ENCODE data around the gene C1orf116.
A peak's percentile ranks its signal among the peaks of the same experiment; 100 is the strongest.

Gene C1orf116

DNA sequence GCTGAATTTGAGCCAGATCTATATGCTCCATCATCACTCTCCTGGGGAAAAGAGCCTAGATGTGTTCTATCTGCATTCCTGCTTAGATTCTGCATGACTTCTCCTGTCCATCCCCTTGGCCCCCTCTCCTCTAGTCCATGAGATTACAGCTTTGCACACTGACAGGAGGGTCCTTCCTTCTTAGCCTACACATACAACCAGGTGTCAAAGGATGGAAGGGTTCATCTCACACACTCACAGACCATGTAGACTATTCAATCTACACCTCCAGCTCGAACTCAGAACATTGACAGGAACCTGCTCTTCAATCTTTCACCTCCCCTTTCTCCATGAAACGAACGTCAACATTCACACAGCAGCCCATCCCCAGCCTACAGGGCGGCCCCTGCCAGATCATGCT lies 13.8 kb downstream of the C1orf116 start:
- no peak for DNase-seq

DNA sequence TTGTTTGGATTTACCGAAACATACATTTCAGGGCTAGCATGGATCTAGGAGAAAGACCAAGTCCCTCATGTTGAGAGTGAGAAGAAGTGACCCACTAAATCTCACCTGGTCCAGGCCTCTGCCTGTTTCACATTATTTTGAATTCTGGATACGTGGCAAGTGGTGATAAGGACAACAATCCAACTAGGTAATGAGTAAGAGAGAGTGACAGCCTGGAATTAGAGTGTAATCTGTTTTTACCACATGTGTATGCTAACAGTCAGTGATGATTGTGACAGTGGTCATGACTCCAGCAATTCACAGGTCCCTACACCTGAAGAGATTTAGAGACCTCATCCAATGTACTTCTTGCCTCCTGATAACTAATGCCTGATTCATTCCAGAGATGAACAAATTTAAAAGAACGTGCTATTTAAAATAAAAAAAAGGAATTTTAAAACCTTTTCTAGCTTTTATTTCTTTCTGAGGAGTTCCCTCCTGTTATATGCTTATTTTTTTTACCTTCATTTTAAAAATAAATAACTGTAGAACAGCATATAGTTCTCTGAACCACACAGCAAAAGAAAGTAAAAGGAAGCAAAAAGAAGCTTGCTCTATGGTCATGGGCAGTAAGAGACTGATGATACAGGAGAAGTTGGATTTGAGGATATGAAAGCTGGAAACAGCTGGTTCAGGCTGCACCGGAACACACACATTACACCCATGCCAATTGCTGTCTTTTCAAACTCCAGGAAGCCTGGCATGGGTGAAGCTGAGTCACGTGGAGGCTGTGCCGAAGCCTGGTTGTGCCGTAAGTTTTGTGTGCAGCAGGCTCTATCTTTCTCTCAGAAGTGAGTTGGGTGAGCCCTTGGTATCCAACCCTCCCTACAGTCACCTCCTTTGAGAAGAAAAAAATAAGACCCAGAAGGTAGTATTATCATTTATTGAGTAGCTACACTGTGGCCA lies 14.7 kb downstream of the C1orf116 start:
- DNase-seq = peak; percentile 79

DNA sequence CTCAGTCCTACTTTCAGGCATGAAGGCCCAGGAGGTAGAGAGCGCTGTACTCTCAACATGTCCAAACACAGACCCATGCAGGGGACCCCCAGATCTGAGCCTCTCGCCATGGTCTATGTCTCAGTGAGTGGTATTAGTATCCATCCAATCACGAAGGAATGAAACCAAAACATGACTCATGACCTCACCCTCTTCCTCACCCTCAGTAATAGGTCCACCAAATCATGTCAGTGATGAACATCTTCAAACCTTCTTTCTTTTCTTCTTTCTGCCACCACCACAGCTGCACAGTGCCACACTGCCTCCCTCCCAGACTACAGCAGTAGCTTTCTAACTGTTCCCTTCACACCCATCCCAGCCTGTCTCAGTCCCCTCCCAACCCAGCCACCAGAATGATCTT lies 16.8 kb downstream of the C1orf116 start:
- no peak for DNase-seq

DNA sequence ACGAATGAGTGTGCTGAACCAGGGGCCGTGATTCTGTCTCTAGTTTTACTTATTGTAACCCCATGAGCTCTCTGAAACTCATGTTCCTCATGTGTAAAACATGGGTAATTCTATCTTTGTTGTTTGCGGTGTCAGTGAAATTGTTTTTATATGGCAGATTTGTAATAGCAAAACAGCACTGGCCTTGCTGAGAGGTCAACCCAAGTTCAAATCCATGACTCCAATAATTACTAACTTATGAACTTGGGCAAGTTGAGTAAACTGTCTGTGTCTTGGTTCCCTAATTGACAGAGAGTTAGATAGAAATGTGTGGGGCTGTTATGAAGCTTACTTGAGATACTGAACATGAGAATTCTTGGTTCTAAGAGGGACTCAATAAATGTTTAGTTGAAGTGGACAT lies 17.8 kb downstream of the C1orf116 start:
- DNase-seq = peak; percentile 44

DNA sequence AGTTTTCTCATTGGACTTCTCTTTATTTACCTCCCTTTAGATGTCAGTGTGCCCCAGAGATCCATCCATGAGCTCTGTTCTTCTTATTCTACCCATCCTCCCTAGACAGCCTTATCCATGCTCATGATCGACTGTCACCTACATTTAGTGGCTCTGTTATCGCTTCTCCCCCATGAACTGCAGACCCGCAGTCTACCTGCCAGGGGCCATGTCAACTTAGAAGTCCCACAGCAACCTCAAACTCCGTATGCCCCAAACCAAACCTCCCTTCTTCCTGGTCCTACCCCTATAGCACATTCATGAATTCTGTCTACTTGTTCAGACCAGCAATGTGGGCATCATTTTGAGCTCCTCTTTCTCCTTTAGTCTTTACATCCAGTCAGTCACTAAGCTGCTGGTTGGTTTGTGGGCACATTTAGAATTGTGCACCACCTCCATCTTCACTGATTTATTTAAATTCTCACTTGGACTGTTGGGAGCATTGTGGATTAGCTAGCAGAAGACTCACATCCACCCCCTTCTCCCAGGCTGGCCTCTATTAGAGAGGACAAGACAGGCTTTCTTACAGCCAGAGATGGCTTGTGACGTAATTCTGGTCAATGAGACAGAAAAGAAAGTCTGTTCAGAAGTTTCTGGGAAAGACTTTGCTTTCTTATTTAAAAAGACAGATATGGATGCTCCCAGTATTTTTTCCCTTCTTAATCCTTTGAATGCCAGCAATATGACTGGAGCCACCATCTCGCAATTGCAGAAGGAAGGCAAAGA lies 19.1 kb downstream of the C1orf116 start:
- DNase-seq = no peak

DNA sequence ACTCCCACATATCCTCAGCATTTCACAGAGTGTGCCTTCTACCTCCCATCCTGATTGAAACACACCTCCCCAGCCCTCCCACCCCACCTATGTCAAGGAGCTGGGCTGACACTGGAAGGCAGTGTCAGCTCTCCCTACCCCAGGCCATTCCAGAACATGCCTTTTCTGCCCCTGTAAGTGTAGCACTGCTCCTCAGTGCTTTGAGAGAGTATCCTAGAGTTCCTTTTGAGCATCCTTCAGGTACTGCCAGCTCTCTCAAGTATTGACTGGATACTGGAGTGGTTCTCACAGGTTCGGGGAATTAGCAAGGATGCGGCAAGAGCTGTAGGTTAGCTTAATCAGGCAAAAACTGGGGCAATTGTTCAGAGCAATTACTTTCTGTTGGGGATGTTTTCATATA lies 21.8 kb downstream of the C1orf116 start:
- no peak for DNase-seq

DNA sequence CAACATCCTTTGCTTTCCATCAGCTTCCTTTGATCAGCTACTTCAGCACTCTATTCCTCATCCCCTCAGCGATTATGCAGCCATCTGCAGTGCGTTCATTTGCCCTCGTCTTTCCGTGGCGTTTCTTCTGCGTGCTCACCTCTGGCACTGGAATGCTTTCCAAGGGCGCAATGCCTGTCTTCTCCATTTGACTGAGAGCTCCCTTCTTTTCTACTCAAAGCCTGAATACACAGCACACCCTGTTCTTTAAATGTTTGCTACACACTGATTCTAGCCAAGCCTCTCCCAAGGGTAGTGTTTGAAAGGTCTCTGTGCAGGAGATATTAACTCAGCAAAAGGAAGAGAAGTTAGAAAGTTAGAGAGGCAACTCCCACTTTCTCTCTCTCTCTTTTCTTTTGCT lies 22.6 kb downstream of the C1orf116 start:
- DNase-seq = no peak

DNA sequence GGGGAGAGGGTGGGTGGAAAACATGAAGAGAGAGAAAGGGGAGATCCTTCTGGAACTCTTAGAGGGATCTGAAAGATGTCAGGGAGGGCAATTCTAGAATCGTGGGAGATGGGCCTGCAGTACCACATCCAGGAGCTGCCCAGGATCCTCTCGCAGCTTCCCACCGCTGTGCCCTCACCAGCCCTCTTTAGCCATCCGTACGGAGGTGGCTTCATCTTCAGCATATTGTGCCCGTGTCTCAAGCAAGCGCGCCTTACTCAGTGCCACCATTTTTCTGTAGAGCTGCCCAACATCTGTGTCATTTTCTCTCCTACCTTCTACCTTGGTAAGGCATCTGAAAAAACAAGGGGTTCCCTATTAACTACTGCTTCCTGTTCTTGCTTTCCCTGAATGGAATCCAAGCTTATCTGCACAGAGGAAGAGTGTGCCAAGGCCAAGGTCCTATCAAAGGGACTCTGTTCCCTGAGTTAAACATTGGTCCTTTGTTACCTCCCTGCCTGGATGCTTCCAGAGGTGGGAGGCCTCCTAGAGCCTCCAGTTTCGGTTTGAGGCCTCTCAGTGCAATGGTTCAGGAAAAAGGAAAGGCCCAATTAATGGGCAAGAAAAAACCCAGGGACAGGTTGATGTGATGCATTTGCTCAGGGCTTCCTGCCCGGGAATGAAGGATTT lies 23.2 kb downstream of the C1orf116 start:
- no peak for DNase-seq

DNA sequence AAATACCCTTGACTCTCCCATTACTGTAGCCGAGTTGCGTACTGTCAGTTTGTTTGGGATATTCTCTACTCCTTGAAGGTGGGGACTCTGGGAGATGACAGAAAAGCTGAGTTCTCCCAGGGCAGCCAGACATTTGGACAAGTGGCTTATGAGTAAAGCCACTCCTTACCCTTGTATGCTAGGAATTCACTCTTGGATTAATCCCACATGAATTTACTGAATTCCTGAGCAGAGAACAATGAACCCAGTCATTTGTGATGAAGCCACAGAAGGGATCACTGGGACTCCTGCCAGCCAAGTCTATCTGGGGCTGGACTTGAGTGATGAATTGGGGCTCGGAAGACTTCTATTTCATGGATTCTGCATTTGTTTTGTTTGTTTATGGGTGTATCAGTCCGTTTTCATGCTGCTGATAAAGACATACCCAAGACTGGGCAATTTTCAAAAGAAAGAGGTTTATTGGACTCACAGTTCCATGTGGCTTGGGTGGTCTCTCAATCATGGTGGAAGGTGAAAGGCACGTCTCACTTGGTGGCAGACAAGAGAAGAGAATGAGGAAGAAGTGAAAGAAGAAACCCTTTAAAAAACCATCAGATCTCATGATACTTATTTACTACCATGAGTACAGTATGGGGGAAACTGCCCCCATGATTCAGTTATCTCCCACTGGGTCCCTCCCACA lies 25.1 kb downstream of the C1orf116 start:
- no peak for DNase-seq

DNA sequence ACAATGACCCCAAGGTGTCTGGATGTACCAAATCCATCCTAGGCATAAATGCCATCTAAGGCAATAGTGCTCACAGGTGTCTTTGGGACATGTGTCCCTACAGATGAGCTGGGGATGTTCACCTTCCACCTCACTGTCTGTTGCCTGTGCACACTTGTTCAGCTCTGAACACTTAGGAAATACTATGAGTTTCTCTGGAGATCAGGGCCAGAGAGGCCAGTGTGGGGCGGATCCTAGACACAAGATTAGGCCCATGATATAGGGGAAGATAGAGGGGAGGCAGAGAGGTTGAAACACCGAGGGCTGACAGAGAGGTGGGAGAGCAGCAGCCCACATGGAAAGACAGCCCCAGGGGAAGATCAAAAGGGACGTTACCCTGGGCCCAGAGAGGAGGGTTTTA lies 25.6 kb downstream of the C1orf116 start:
- DNase-seq = no peak

DNA sequence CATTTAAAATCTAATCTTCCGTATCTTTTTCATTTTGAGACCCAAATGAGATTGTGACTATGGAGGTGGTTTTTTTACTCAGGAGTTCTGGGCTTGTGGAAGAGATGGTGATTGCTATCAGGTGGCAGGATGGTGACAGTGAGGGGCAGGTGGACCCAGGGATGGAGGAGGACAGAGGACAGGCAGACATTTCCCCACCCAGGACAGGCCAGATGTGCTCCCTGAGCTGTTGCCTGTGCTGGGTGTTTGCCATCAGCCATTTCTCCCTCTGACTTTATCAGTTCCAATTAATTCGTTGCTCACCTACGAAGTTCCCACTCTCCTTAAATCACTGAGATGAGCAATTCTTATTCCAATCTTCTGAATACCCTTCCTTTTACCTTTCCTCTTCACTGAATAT lies 26.5 kb downstream of the C1orf116 start:
- no peak for DNase-seq

DNA sequence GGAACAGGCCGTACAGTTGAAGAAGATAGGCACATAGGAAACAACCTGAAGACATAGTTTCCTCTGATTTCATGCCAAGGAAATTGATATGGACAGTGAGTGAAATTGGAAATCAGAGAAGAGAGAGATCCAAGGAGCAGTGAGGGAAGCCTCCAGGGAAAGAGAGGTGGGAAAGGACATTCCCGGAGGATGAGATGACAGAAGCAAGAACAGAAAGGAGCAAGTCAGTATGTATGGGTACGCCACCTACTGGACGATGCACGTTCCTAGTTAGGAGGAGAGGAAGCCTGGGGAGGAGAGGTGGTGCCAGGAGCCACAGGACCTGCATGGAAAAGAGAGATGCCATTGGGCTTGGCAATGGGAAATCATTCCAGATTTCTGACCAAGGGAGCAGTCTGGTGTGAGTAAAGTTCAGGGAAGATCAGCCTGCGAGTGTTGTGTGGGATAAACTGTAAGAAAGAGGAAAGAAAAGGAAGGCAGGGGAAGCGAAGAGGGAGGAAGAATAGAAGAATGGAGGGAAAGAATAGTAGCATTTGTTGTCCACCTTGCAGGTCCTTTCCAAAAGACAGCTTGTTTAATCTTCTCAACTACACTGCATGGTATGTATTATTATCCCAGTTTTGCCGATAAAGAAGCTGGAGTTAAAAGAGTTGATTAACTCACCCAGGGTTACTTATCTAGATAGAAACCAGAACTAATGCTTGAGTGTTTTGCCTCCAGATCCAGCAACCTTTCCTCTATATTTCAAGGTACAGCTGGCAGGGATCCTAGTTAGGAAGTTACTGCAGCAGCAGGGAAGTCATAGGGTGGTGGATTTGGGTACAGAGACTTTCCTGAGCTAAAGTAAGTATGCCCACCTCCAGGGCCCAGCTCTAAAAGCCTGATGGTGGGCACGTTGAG lies 27.4 kb downstream of the C1orf116 start:
- peak; percentile 57 for DNase-seq

DNA sequence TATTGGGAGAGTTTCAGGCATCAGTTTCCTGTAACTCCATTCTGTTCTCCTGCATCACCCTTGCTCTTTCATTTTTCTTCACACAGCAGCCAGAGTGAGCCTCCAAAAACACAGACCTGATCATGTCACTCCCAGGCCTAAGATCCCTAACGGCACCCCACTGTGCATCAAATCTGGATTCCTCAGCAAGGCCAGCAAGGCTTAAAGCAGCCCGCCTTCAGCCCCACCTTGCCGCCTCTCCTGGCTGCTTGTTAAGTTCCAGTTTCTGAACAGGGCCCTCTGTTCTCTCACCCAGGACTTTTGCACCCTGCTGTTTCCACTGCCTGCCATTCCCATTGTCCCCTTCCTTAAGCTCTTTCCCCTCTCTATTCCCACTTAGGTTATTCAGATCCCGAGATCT lies 29.3 kb downstream of the C1orf116 start:
- no peak for DNase-seq

DNA sequence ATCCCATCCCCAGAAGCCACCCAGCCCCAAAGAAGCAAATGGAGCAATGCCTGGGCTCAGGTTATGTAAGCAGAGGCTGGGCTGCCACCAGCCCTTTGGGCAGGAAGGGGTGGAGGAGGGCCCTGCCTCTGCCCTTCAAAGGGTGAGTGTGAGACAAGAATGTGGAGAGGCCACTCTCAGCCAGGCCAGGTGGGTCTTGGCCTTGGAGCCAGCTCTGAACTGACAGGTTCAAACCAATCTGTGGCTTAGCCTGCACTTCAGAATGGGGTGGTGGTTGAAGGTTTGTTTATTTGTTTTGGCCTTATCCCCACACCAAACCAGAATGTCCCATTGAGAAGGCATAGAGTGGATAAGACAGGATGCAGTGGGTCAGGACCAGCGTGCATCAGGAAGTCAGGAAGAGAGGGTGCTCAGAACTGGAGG lies 29.8 kb downstream of the C1orf116 start:
- DNase-seq = no peak

DNA sequence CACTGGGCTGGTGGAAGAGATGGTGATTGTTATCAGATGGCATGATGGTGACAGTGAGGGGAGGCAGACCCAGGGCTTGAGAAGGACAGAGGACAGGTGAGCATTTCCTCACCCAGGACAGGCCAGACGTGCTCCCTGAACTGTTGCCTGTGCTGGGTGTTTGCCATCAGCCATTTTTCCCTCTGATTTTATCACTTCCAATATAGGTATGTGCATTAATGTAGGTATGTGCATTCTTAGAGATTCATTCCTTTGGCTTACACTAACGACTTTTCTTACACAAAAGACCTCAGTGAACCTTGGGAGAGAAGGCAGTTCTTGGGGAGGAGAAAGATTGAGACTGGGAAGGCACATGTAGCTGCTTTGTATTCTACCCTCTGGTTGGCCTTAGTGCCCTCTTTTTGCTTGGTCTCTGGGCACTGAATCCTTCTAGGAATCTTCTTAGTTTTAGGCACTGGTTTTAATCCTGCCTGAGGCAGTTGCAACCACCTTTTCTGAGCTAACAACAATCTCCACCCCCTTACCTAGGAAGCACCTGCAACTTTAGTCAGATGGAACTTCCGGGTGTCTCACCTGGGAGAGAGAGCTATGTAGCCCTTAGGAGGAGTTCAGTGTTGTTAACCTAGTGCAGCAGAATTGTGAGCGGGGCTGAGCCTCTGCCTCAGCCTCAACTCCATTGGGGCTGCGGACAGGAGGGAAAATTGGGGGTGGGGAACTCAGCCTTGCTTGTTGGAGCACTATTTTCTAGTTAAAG lies 30.9 kb downstream of the C1orf116 start:
- no peak for DNase-seq

DNA sequence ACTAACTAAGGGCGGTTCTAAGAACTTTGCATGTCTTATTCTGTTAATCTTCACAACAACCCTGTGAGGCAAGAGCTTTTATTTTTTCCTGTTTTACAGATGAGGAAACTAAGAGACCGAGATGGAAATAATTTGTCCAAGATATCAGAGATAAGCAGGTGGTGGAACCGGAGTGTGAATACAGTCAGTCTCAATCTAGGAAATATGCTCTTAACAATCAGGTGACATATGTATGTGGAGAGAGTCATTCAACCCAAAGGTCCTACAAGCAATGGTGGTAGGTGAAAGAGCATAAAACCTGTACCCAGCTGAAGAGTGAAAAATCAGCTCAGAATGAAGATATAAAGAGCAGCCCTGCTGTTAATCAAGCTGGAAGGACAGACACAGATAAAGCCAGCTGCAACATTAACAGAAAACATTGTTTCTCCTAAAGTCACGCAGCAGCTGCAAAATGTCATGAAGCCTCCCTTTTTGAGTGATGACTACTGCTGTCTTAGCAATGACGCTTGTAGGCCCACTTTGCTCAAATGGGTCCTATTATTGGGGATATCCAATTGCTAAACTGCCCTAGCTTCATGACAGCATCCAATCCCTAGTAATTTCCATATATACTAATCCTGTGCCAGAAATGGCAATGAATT lies 31.8 kb downstream of the C1orf116 start:
- DNase-seq = no peak

DNA sequence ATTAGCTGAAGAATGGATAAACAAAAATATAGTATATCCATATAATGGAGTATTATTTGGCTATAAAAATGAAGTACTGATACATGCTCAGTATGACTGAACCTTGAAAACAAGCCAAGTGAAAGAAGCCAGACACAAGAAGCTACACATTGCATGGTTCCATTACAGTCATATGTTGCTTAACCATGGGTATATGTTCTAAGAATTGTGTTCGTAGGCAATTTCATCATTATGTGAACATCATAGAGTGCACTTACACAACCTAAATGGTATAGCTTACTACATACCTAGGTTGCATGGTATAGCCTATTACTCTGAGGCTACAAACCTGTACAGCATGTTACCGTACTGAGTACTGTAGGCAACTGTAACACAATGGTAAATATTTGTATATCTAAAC lies 33.7 kb downstream of the C1orf116 start:
- peak; percentile 68 for DNase-seq

DNA sequence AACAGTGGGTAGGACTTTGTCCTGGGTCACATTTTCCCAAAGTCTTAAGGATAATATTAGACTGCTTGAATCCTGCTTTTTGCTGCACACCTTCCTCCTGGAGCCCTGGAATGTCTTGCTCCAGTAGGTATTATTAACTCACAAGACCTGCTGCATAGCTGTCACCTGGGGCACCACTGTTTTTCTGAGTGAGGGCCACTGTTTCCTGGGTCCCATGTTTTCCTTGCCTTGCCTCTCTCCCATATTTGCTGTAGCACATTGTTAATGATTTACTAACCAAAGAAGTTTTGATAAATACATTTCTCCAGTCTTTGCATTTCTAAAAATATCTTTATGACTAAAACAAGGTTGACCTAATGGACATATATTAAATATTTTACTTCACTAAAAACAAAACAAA lies 39.8 kb downstream of the C1orf116 start:
- DNase-seq = no peak

DNA sequence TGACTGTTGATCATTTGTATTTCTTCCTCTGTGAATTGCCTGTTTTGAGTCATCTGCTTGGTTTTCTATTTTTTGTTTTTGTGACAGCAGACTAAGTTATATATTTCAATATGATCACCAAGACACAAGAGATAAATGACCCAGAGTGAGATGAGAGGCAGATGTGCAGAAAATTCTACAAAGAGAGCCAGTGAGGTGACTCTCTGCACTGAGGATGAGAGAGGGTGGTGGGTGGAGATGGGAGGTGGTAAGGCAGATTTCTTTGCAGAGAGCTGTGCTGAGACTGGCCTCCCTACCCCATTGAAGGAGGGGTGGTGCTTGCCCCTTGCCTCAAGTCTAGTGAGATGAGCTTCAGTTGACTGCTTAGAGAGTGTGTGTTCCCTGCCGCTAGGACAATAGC lies 44.7 kb downstream of the C1orf116 start:
- DNase-seq = no peak

DNA sequence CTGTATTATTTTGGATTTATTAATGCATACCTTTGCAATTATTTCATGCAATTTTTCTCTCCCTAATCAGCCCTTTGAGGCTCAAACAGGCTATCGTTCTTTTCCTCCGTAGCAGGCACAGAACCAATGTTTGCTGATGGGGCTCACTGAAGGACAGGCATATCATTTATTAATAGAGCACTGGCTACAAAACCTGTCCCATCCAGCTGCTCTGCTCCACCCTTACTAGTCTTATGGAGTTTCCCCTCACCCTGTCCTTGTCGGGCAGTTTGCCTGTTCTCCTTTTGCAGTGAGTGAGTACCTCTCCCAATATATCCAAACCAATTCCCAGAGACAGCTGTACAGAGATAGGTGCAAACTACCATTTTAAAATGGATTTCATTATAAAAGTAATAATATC lies 45.7 kb downstream of the C1orf116 start:
- DNase-seq = no peak

DNA sequence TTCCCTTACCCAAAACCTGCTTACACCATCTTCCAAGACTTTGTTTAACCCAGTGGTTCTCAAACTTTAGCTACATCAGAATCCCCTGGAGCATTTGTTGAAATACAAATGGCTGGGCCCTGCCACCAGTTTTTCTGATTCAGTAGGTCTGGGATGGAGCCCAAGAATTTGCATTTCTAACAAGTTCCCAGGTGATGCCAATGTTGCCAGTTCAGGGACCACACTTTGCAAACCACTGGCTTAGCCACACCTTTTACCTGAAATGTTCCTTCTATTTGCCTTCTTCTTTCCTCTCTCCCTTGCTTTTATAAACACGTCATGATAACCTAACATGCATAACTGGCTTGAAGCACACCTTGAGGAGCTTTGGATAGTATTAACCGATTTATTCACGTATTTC lies 46.2 kb downstream of the C1orf116 start:
- DNase-seq = no peak

Measured in inflammatory macrophage treated with lipopolysaccharide for 4 hours (primary cell).